Neuronal stem cell (in vitro differentiated cells): ENCODE results near the gene COL6A2. TPM values are rescaled to one million over a fixed set of nuclear protein-coding genes. Genes with fewer than 3 reads are reported as not detected.

Experiments
- DNase-seq: peaks from one replicate; pipeline ENCODE4 v3.0.0-alpha.2; 2013; ENCODE audit warnings: low spot score
- H2AFZ ChIP-seq: one replicate; pipeline ENCODE4 v1.6.1; 2013; ENCODE audit warnings: mild to moderate bottlenecking, low read length, inconsistent platforms
- H2AK5ac ChIP-seq: 2 replicates; pipeline ENCODE4 v1.6.1; 2013; ENCODE audit warnings: low read depth, mild to moderate bottlenecking, inconsistent platforms, low read length, moderate library complexity, mixed read lengths
- H2BK120ac ChIP-seq: 2 replicates; pipeline ENCODE4 v1.6.1; 2013; ENCODE audit warnings: low read depth, mild to moderate bottlenecking, inconsistent platforms, low read length, moderate library complexity, mixed read lengths
- H2BK12ac ChIP-seq: one replicate; pipeline ENCODE4 v1.6.1; 2013; ENCODE audit warnings: low read length, inconsistent platforms
- H2BK15ac ChIP-seq: 2 replicates; pipeline ENCODE4 v1.6.1; 2013; ENCODE audit warnings: mild to moderate bottlenecking, low read length, inconsistent platforms, mixed read lengths
- H2BK5ac ChIP-seq: one replicate; pipeline ENCODE4 v1.6.1; 2013; ENCODE audit warnings: inconsistent platforms, mild to moderate bottlenecking, low read length, moderate library complexity
- H3K14ac ChIP-seq: one replicate; pipeline ENCODE4 v1.6.1; 2013; ENCODE audit warnings: low read length, inconsistent platforms
- H3K18ac ChIP-seq: 2 replicates; pipeline ENCODE4 v1.6.1; 2013; ENCODE audit warnings: low read length, inconsistent platforms
- H3K23ac ChIP-seq: 2 replicates; pipeline ENCODE4 v1.6.1; 2013; ENCODE audit warnings: low read depth, mild to moderate bottlenecking, mixed read lengths, low read length, inconsistent platforms; ENCODE audit not compliant: poor library complexity
- H3K27ac ChIP-seq: replicated peaks from 3 replicates; pipeline ENCODE4 v1.5.1; 2013; ENCODE audit warnings: low read length, inconsistent platforms
- H3K27me3 ChIP-seq, 3 experiments: 2 replicates each; pipeline ENCODE4 v1.6.1; 2013; ENCODE audit warnings: low read length in 3 of 3, mild to moderate bottlenecking in 2 of 3, inconsistent platforms in 1 of 3, low read depth in 1 of 3, mixed read lengths in 1 of 3, moderate library complexity in 1 of 3; ENCODE audit not compliant: control insufficient read depth in 3 of 3, insufficient read depth in 3 of 3
- H3K36me3 ChIP-seq, 2 donors: replicated peaks in 1 of 2; 2 replicates each; pipeline ENCODE4 v1.6.1; 2013; ENCODE audit warnings: low read length in 2 of 2; ENCODE audit not compliant: control insufficient read depth in 2 of 2, insufficient read depth in 2 of 2
- H3K4ac ChIP-seq: 2 replicates; pipeline ENCODE4 v1.6.1; 2013; ENCODE audit warnings: inconsistent platforms, mild to moderate bottlenecking, low read length, moderate library complexity
- H3K4me1 ChIP-seq, 2 donors: 1 replicate in 1 of 2; 2 replicates in 1 of 2; pipeline ENCODE4 v1.6.1; 2013; ENCODE audit warnings: low read length in 2 of 2, low read depth in 1 of 2; ENCODE audit not compliant: control insufficient read depth in 2 of 2, insufficient read depth in 1 of 2
- H3K4me2 ChIP-seq: one replicate; pipeline ENCODE4 v1.6.1; 2013; ENCODE audit warnings: mild to moderate bottlenecking, low read length, inconsistent platforms; ENCODE audit not compliant: insufficient read depth, poor library complexity, severe bottlenecking
- H3K4me3 ChIP-seq, 2 donors: 2 replicates each; pipeline ENCODE4 v1.5.1; 2013; ENCODE audit warnings: low read length in 2 of 2, mild to moderate bottlenecking in 2 of 2, inconsistent platforms in 1 of 2, moderate library complexity in 1 of 2
- H3K79me1 ChIP-seq: one replicate; pipeline ENCODE4 v1.6.1; 2013; ENCODE audit warnings: low read depth, mild to moderate bottlenecking, inconsistent platforms, low read length, moderate library complexity
- H3K9ac ChIP-seq: one replicate; pipeline ENCODE4 v1.6.1; 2013; ENCODE audit warnings: mild to moderate bottlenecking, low read depth, low read length, inconsistent platforms; ENCODE audit not compliant: poor library complexity
- H3K9me3 ChIP-seq, 2 donors: replicated peaks in 1 of 2; 2 replicates each; pipeline versions ENCODE3 to v1.6.1; 2013; ENCODE audit warnings: low read length in 2 of 2, mild to moderate bottlenecking in 2 of 2, inconsistent platforms in 1 of 2, low read depth in 1 of 2, mixed read lengths in 1 of 2, moderate library complexity in 1 of 2; ENCODE audit not compliant: control insufficient read depth in 2 of 2, insufficient read depth in 1 of 2
- H4K8ac ChIP-seq: one replicate; pipeline ENCODE4 v1.6.1; 2013; ENCODE audit warnings: low read depth, mild to moderate bottlenecking, inconsistent platforms, low read length, moderate library complexity
- H4K91ac ChIP-seq: one replicate; pipeline ENCODE4 v1.6.1; 2013; ENCODE audit warnings: low read length, low read depth, mild to moderate bottlenecking, inconsistent platforms; ENCODE audit not compliant: poor library complexity
- WGBS, 2 donors: extraction: QIAGEN DNeasy Blood & Tissue Kit; methylation state at CpG; one replicate each; pipeline ENCODE4 v1.1.7; 2013; ENCODE audit warnings: missing lambda C conversion rate in 2 of 2, mixed read lengths in 1 of 2; ENCODE audit not compliant: insufficient read length in 2 of 2, insufficient replicate concordance in 1 of 2; ENCODE audit errors: extremely low coverage in 2 of 2; 5-methylcytosine and 5-hydroxymethylcytosine counted together
- polyA plus RNA-seq, 2 experiments: library from polyadenylated mRNA; stranded (reverse); fragments of 200-250 nt; gene quantifications; one replicate each; pipeline ENCODE4 v1.2.3, GENCODE V29; 2013

Gene COL6A2
- polyA plus RNA-seq (2013, experiment 1 of 2): 19.3 TPM
- polyA plus RNA-seq (2013, experiment 2 of 2): 19.1 TPM

GRCh38 chr21:46097336-46098293, at the start of gene COL6A2:
Gene COL6A2 (plus strand): TSS chr21:46098112.
- peak within 1 kb of the TSS; percentile 47 for H2BK120ac ChIP-seq
- H4K8ac ChIP-seq: no peak within 1 kb of the TSS
- peak; percentile 54 for DNase-seq
- peak within 1 kb of the TSS; percentile 63 for H2BK12ac ChIP-seq
- no peak within 1 kb of the TSS for H3K14ac ChIP-seq
- peak within 1 kb of the TSS; percentile 89 for H2AFZ ChIP-seq
- no peak within 1 kb of the TSS for H4K91ac ChIP-seq
- no peaks in the 10 kb centered on the region for H3K36me3 ChIP-seq
- H2BK15ac ChIP-seq: peak within 1 kb of the TSS; percentile 75
- peak within 1 kb of the TSS; percentile 31 to 78 for H3K4me3 ChIP-seq
- peak within 1 kb of the TSS; percentile 99 for H2AK5ac ChIP-seq
- no CpG with 5 or more reads among the region's 83 CpGs for WGBS, 2 donors
- peak within 1 kb of the TSS; percentile 85 for H3K23ac ChIP-seq
- H3K4ac ChIP-seq: no peak within 1 kb of the TSS
- peak within 1 kb of the TSS; percentile 95 for H3K18ac ChIP-seq
- H3K4me2 ChIP-seq: peak within 1 kb of the TSS; percentile 64
- no peak within 1 kb of the TSS for H3K27ac ChIP-seq
- no peaks in the 10 kb centered on the region for H3K79me1 ChIP-seq
- H3K9ac ChIP-seq: peak within 1 kb of the TSS; percentile 70
- H3K4me1 ChIP-seq: no peaks in the 10 kb centered on the region
- no peak within 1 kb of the TSS for H2BK5ac ChIP-seq
- peaks cover 8 to 69% (median 20%) of the 10 kb centered on the region in 3 experiments for H3K27me3 ChIP-seq
- peaks cover 5 to 11% of the 10 kb centered on the region in 2 donors for H3K9me3 ChIP-seq

GRCh38 chr21:46048926-46049889, 48.7 kb upstream of the COL6A2 start:
- H3K4ac ChIP-seq: no peak overlapping the region
- H3K4me1 ChIP-seq: peaks cover 0 to 4% of the 10 kb centered on the region in 2 donors
- no peak overlapping the region for H2BK12ac ChIP-seq
- no peak for DNase-seq
- H3K18ac ChIP-seq: peak overlapping the region; percentile 28
- no peaks in the 10 kb centered on the region for H3K27me3 ChIP-seq
- H3K4me3 ChIP-seq: no peak overlapping the region
- H2BK5ac ChIP-seq: peak overlapping the region; percentile 77
- no peaks in the 10 kb centered on the region for H3K9me3 ChIP-seq
- H2AFZ ChIP-seq: peak overlapping the region; percentile 13
- H4K8ac ChIP-seq: no peak overlapping the region
- no peak overlapping the region for H3K27ac ChIP-seq
- no CpG with 5 or more reads among the region's 27 CpGs for WGBS, 2 donors
- H3K36me3 ChIP-seq: no peaks in the 10 kb centered on the region
- H2BK120ac ChIP-seq: no peak overlapping the region
- H3K4me2 ChIP-seq: no peak overlapping the region
- H3K9ac ChIP-seq: no peak overlapping the region
- H2BK15ac ChIP-seq: no peak overlapping the region
- H2AK5ac ChIP-seq: peak overlapping the region; percentile 53
- peak overlapping the region; percentile 66 for H3K14ac ChIP-seq
- no peaks in the 10 kb centered on the region for H3K79me1 ChIP-seq
- H4K91ac ChIP-seq: no peak overlapping the region
- H3K23ac ChIP-seq: peak overlapping the region; percentile 10

GRCh38 chr21:46049890-46050667, 47.8 kb upstream of the COL6A2 start:
- H3K27ac ChIP-seq: no peak overlapping the region
- H3K4ac ChIP-seq: no peak overlapping the region

More at GRCh38 chr21:46049890-46050667, 47.8 kb upstream of the COL6A2 start:
- Histone ChIP-seq H2BK15ac (peak overlapping the region; percentile 38), H3K18ac (peak overlapping the region; percentile 35), H3K4me3 (no peak overlapping the region), H3K23ac (peak overlapping the region; percentile 81), H2BK5ac (peak overlapping the region; percentile 77), H3K27me3 (no peaks in the 10 kb centered on the region), H3K36me3 (no peaks in the 10 kb centered on the region), H2BK120ac (no peak overlapping the region), H3K4me1 (peaks cover 0 to 7% of the 10 kb centered on the region in 2 donors), H2BK12ac (peak overlapping the region; percentile 31), H3K9ac (no peak overlapping the region), H3K4me2 (no peak overlapping the region), H4K91ac (no peak overlapping the region), H2AFZ (no peak overlapping the region), H2AK5ac (peak overlapping the region; percentile 40), H3K14ac (peak overlapping the region; percentile 66), H4K8ac (no peak overlapping the region), H3K9me3 (no peaks in the 10 kb centered on the region), H3K79me1 (no peaks in the 10 kb centered on the region)
- WGBS, 2 donors: no CpG with 5 or more reads among the region's 33 CpGs
- DNase-seq: no peak
